ENCODE results near the gene GRK7.
A peak's percentile ranks its signal among the peaks of the same experiment; 100 is the strongest.

Gene GRK7, protein sequence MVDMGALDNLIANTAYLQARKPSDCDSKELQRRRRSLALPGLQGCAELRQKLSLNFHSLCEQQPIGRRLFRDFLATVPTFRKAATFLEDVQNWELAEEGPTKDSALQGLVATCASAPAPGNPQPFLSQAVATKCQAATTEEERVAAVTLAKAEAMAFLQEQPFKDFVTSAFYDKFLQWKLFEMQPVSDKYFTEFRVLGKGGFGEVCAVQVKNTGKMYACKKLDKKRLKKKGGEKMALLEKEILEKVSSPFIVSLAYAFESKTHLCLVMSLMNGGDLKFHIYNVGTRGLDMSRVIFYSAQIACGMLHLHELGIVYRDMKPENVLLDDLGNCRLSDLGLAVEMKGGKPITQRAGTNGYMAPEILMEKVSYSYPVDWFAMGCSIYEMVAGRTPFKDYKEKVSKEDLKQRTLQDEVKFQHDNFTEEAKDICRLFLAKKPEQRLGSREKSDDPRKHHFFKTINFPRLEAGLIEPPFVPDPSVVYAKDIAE (N-terminal part only)

DNA sequence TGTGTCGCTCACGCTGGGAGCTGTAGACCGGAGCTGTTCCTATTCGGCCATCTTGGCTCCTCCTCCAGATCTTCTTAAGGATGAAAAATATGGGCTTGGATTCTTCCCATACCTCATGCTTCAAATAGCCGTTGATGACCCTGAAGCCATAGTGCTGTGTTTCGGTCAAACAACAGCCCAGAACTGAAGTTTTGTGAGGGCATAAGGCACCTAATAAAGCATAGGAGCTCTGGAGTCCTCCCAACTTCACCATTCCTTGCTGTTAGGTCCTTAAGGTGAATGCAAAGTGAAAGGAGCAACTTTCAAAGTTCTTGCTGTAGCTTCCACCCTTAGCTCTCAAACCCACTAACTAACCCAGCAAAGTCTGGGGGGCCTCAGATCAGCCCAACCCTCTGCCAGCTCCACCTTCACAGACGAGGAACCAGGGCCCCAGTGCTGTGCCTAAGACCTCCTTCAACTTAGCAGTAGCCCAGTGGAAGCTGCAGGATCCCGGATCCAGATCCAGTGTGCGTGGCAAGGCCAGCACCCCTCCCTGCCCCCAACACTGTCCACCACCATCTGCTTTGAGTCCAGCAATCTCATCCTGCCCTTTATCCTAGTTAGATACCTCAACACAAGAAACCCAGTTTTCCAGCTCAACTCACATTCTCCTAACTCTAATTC lies at the start of gene GRK7:
TSS of gene GRK7 (plus strand) at position 321 of the 663 bp plus-strand sequence. CDS start 14,877 bp downstream, outside the sequence.
- no peak for DNase-seq

DNA sequence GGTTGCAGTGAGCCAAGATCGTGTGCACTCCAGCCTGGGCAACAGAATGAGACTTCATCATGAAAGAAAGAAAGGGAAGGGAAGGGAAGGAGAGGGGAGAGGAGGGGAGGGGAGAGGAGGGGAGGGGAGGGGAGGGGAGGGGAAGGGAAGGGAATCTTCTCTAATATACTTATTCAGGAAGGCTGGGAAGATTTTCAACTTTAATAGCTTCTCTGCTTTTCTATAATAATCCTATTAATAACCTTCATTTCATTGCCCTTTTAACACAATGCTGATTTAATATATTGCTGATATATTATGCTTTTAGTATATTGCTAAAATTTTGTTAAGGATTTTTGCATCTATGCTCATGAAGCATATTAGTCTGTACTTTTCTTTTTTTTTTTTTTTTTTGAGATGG lies 48.5 kb upstream of the GRK7 start:
- DNase-seq = no peak

DNA sequence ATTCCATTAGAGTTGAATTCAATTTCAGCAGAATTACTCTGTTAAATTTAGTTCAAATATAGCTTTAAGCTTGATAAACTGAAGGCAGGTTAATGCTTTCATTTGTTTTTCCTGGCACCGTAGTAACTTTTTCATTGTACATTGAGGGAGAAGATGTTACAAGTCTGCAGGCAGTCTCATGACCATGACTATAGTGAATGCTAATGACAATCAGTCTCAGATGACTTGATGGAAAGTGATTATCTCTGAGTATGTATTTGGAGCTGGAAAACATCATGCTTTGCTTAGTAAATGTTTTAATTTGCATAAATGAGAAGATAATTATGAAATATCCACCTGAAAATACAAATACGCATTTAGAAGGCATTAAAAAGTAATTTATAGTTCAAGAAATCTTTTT lies 41.1 kb upstream of the GRK7 start:
- no peak for DNase-seq

DNA sequence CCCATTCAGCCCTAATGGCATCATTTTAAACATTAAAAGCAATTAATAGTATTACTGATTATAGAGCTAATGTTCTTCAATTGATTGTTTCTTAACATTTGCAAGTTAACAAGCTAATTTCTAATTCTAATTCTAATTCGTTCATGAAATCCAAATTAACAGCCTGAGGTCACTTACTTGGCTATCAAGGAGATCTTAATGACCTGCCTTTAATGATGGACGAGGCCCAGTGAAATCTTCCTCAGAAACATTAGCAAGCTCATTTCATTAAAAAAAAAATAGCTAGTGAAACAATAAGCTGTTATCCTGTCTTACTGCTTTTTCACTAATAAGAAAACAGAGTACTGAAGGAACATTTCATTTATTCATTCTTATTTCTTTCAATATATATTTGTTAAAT lies 40.6 kb upstream of the GRK7 start:
- DNase-seq = no peak

DNA sequence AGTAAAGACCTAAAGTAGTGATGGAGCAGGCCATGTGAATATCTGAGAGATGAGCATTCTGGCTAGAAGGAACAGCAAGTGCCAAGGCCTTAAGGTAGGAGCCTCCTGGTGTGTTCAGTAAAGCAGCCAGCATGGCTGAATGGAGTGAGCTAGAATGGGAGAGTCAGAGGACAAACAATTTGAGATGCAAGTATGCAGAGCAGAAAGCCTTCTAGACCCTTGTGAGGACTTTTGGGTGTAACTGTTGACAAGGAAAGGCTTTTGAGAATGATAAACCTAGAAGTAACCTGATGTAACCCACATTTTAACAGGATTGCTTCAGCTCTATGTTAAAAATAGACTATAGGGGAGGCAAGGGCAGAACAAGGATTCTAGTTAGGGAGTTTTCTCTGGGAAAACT lies 40.0 kb upstream of the GRK7 start:
- DNase-seq = no peak

DNA sequence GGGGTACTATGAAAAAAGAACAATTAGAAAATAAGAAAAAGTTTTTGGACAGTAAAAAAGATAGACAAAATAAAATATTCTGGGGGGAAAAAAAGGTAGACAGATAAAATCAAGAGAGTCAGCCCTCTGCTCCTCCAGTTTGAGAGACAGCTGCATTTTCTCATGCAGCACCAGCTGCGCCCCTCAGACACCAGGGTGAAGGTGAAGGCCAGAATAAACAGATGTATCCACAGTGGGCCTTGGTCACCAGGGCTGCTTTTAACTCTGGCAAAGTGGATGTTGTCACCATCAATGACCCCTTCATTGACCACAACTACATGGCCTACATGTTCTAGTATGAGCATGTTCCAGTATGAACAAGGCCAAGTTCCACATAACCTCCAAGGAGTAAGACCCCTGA lies 39.0 kb upstream of the GRK7 start:
- DNase-seq = no peak

DNA sequence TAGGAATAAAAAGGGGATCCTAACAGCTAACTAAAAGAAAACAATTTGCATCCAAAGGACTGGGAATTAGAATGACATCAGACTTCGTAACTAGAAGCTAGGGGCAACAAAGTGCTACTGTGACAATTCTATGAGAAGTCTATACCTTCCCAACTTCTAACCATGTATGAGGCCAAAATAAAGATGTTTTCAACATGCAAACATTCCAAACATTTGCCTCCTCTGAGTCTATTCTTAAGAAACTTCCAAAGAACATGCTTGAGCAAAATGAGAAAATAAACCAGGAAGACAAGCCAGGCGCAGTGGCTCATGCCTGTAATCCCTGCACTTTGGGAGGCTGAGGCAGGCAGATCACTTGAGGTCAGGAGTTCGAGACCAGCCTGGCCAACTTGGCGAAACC lies 38.2 kb upstream of the GRK7 start:
- DNase-seq = no peak

DNA sequence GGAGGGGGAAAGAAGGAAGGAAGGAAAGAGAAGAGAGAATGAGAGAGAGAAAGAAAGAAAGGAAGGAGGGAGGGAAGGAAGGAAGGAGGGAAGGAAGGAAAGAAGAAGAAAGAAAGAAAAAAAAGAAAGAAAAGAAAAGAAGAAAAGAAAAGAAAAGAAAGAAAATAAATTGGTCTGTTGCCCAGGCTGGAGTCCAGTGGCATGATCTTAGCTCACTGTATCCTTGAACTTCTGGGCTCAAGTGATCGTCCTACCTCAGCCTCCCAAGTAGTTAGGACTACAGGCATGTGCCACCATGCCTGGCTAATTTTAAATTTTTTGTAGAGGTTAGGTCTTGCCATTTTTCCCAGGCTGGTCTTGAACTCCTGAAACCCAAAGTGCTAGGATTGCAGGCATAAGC lies 36.7 kb upstream of the GRK7 start:
- no peak for DNase-seq

DNA sequence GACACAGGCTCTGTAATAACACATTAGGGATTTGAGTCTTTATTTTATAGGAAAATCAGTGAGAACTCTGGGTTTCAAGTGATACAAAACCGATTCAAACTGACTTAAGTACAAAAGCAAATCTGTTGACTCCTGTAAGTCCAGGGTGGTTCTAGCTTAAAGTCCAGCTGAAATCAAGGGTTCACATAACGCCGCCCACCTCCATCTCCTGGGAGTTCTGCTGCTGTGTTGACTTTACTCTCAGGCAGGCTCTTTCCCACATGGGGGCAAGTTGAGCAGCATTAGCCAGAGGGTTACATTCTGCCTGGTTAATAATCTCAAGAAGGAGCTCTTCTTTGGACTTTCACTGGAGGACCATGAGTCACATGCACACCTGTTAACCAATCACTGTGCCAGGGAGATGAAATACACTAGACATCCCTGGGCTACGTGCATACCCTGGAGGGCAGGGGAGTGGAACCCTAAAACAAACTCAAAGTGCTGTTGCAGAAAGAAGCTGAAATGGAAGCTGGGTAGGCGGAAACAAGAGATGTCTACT lies 34.8 kb upstream of the GRK7 start:
- no peak for DNase-seq

DNA sequence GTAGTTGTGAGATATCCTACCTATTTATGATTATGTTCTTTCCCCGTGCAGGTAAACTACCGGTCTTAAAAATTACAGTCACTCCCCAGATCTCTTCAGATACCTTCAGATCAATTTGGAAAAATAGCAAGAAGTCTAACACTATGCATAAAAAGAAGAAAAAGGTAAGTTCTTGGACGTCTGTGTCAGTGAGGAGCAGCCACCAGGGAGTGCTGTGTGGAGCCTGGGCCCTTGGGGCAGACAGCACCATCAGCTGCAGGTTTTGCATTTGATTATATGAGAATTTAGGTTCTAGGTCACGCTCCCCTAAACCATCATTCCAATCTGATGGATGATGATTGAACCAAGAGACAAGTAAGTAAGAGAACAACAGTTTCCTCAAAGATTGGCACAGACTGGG lies 34.0 kb upstream of the GRK7 start:
- DNase-seq = no peak

DNA sequence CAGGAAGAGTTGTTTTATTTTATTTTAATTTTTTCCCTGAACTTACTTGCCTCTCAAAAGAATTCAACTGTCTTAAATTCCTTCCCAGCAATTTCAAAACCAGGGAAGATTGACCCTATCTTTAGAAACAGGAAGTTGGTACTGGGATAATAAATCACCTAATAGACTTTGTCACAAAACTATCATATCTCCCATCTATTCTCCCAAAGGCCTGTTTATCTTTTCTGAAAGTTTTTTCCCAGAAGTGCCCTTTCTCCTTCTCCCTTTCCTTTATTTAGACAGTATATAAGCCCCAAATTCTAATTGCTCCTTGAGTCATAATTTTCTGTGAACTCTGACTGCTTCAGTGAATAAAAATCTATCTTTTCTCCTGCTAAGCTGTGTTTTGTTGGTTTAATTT lies 28.0 kb upstream of the GRK7 start:
- no peak for DNase-seq

DNA sequence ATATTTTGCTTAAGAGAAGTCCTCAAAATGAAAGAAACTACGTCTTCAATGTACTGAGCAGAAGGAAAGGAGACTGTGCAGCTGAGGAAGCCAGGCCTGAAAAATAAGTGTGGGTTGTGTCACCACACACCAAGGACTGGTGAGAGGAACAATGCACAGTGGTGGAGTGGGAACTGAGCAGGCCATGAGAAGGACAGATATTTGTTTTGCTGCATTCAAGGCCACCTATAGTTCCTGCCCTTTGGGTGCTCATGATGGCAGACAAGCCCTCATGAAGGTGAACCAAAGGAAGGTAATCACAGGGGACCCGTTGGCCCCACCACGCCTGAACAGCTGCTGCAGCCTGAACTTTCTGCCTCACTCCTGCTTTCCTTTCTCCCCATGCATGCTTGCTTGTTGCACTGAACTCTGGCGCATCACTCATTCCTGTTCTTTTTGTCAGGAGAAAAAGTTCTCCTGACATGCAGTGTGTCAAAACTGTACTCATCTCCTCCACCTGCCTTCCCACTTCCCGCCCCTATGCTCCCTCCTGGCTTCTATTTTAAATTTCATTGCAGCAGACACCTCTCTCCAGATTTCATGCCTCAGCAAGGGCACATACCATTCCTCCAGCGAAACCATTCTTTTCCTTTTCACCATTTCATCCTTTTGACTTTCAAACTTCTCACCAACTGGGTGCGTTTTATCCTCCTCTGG lies 27.3 kb upstream of the GRK7 start:
- DNase-seq = no peak

DNA sequence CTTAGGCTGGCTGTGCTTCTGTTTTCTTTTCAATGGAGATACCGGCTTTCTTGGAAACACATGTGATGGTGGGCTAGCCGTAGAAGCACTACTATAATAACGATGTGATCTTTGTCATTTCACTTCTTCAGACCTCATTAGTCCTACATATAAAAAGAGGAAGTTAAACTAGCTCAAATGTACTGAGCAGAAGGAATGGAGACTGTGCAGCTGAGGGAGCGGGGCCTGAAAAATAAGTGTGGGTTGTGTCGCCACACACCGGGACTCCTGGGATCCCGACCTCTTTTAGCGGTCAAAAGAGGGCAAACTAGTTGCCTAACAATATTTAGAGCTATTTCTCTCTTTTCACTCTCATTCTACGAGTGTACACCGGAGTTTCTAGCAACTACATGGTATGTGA lies 26.1 kb upstream of the GRK7 start:
- no peak for DNase-seq

DNA sequence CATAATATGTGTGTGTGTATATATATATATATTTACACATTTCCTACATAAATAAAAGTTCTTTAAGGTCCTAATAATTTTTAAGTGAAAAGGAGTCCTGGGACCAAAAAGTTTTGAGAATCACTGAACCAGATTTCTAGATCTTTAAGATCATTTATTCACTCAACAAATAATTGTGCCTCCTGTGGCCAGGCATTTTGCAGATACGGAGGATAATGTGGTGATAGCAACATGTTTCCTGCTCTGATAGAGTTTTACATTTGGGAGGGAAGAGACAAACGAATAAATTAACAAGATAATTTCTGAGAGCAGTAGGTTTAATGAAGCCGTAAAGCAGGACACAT lies 25.6 kb upstream of the GRK7 start:
- DNase-seq = no peak

DNA sequence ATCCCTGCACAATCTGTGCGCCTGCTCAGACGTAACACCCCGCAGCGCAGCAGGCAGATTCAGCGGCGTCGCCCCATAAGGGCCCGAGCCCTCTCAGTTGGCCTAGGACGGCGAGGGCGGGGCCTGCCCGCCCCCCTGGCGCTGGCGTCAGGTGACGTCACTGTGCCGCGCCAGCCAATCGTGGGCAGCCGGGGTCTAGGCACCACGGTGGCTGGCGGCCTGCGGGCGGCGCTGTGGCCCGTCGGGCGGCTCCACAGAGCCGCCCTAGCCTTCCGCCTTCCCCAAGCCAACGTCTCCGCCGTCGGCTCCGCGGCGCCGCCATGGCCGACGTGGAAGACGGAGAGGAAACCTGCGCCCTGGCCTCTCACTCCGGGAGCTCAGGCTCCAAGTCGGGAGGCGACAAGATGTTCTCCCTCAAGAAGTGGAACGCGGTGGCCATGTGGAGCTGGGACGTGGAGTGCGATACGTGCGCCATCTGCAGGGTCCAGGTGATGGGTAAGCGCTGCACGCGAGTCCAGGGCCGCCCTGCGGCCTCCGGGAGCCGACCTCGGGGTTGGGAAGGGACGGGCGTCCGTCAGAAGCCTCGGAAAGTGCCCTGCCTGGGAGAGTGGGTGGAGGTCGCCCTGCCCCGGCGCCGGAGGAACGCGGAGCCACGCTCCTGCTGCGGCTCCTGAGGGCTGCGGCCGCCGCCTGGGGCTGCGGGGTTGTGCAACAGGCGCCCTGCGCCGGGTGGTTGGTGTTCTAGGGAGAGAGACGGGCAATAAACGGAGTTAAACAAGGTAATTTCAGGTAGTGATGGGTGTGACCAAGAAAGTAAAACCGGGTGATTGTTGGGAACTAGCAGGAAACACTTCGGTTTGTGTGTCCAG lies 25.0 kb upstream of the GRK7 start, which contains the start of gene RNF7:
TSS of gene RNF7 (plus strand) at position 277 of the 869 bp plus-strand sequence. CDS start at position 321, 44 bp downstream.
- peak; percentile 93 to 96 for DNase-seq

DNA sequence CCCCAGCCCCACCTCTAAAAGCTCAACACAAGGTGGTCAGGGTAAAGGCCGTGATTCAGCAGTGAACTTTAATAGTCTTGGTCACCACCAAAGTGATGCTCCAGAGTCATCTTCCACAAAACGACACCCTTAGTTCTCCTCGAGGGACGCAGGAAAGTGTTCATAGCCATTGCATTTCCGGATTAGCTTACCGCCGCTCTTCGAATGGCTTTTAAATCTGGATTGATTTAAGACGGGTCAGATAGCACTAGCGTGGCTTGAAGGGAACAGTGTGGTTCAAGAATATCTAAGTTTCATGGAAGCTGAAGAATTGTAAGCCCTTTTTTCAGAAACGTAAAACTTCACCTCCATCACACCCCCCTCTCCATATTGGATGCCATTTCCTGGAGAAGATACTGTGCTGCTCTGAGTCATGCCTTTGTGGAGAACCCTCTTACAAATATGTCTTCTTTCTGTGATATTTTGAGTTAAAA lies 24.3 kb upstream of the GRK7 start:
- DNase-seq = no peak

DNA sequence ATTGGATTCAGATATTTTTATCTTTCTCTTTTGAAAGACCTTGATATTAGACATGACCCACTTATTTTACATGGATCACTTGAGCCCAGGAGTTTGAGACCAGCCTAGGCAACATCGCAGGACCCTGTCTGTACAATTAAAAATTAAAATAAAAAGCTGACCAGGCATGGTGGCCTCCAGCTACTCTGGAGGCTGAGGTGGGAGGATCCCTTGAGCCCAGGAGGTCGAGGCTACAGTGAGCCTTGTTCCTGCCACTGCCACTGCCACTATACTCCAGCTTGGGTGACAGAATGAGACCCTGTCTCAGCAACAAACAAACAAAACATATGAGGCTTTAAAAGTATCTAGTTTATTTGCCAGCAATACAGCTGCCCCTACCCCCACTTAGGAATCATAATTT lies 23.5 kb upstream of the GRK7 start:
- DNase-seq = no peak

DNA sequence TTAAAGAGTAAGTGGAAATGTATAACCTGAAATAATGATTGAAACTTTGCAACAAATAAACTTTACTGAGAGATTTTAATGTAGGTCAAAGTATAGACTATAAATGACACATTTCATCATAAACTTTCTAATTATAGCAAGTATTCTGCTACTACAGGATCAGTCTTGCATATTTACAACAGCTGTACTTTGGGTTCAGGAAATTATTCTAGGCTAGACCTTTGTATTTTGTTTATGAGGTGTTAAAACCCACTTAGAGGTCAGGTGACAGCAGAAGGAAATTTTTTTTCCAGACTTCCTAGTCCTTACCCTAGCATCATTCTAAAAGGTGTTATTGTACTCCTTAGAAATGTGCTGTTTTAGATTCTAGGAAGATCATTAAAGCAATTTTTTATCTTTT lies 22.9 kb upstream of the GRK7 start:
- no peak for DNase-seq

DNA sequence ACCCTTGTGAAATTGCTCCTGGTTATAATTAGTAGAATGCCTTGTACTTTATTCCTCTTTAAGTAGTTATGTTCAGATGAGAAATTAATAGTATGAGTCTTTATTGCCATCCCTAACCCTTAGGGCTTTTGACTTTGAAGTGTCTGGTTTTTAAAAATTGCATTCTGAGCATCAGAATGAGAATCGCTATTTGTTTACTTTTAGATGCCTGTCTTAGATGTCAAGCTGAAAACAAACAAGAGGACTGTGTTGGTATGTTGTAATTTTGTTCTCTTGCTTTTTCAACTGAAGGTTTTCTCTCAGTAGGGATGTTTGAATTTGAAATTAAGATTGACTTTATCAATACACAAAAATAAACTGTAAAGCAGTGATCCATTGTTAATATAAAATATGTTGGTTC lies 19.9 kb upstream of the GRK7 start:
- no peak for DNase-seq

DNA sequence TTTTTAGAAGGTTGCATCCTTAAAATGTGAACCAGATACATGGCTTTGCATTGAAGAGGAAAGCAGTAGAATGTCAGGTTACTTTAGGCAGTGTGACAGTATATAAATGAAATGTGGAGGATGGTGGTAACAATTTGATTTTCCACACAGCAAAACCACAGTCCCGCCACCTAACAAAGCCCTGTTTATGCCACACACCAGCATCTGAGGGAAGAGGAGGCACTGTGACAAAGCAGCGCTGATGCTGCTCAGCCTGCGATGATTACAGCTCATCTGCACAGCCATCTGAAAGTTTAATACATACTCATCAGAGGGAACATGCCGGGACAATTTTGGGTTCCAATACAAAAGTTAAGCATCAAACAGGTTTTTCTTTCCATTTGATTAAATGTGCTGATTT lies 16.2 kb upstream of the GRK7 start:
- DNase-seq = no peak

DNA sequence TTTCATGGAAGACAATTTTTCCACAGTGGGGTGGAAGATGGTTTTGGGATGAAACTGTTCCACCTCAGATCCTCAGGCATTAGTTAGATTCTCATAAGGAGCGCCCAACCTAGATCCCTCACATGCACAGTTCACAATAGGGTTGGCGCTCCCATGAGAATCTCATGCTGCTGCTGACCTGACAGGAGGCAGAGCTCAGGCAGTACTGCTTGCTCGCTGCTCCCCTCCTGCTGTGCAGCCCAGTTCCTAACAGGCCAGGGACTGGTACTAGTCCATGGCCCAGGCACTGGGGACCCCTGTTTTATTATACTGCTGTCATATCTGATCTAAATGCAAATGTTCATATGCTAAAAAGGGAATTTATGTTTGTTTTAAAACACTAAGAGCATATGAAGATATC lies 9.8 kb upstream of the GRK7 start:
- DNase-seq = no peak

DNA sequence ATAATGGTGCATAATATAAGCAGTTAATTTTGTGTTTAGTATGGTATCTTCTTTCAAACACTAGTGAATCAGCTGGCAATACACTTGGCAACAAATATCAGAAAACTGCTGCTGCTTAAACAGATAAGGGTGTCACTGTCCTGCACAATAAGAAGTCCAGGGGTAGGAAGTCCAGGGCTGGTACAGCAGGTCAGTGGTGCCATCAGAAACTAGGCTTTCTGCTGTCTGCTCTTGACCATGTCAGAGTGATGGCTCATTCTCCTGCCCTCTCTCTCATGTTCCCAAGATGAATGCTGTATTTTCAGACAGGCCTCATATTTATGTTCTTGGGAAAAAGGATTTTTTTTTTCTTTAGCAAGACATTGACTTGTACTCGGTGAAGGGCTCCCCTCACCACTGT lies 9.2 kb upstream of the GRK7 start:
- DNase-seq = no peak

All from NCI-H187 (cell line).